Spinal cord (tissue), 10 donors: ENCODE results near the gene AFF1. TPM values are rescaled to one million over a fixed set of nuclear protein-coding genes. Genes with fewer than 3 reads are reported as not detected.
"Not testable (repeated sequence)": the region's sequence is repeated elsewhere in the genome, so short reads cannot be mapped to it uniquely, and the experiment has no call there.

Experiments
- DNase-seq, 6 donors: peaks; one replicate each; pipeline versions ENCODE4 v3.0.0 to v3.0.0-alpha.2; 2013 to 2015; ENCODE audit warnings: low spot score in 6 of 6, low read depth in 4 of 6
- H3K27ac ChIP-seq: one replicate; pipeline ENCODE4 v1.5.1; 2013; ENCODE audit warnings: low read depth, low read length, control low read depth
- H3K27me3 ChIP-seq: one replicate; pipeline ENCODE4 v1.6.1; 2013; ENCODE audit warnings: low read length; ENCODE audit not compliant: control insufficient read depth, insufficient read depth
- H3K36me3 ChIP-seq: one replicate; pipeline ENCODE4 v1.6.1; 2013; ENCODE audit warnings: low read length; ENCODE audit not compliant: control insufficient read depth, insufficient read depth
- H3K4me1 ChIP-seq: one replicate; pipeline ENCODE4 v1.6.1; 2013; ENCODE audit warnings: low read length; ENCODE audit not compliant: control insufficient read depth, insufficient read depth
- H3K4me3 ChIP-seq: one replicate; pipeline ENCODE4 v1.5.1; 2013; ENCODE audit warnings: low read depth, low read length, control low read depth
- H3K9me3 ChIP-seq: one replicate; pipeline ENCODE4 v1.6.1; 2013; ENCODE audit warnings: low read length; ENCODE audit not compliant: control insufficient read depth, insufficient read depth
- WGBS: methylation state at CpG from one replicate; pipeline ENCODE4 v1.1.5; 2013; ENCODE audit warnings: missing lambda C conversion rate; ENCODE audit not compliant: insufficient coverage; 5-methylcytosine and 5-hydroxymethylcytosine counted together
- polyA plus RNA-seq, 2 donors: library from polyadenylated mRNA; unstranded; fragments of 120-200 nt; gene quantifications; one replicate each; pipeline ENCODE4 v1.2.1, GENCODE V29; 2013; ENCODE audit not compliant: insufficient read length in 2 of 2
- total RNA-seq, 2 donors: library from RNA; depleted of rRNA in 1 of 2; stranded (reverse); fragments of 120-200 nt in 1 of 2; fragments of >200 nt in 1 of 2; gene quantifications; one replicate each; pipeline versions ENCODE4 v1.2.3 to v1.2.4, GENCODE V29; 2013 to 2014
- donor health status: healthy.

The AFF1 gene
- total and polyA plus RNA-seq, 4 donors: 14.2 to 24.6 (median 18.4) TPM

DNA sequence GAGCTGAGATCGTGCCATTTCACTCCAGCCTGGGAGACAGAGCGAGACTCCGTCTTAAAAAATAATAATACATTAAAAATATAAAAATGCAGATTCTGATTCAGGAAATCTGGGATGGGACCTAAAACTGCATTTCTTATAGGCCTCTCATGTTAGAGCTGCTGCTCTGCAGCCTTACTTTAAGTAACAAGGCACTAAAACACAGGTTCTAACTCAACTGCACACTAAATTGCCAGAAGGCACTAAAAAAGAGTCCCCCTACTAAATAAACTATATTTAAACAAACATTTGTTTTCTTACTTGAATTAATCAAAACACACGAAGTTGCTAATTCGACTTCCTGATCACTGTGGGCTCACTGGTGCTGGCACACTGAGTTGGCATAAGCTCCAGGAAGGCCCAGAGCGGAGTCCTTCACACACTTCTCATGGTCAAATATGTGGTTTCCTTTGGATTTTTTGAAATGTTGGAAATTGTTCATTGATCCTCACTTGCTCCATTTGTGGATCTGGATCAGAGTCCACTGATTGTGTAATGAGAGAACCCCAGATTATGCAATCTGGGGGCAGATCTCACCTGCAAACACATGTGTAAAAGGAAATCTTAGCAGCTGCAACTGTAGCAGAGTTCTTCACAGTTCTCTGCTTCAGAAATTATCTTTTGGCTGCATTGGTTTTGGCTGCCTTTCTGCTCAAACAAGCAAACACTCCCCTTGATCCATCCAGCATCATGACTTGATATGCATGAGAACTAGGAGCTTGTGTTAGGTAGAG lies 59.3 kb downstream of the AFF1 start:
- Histone ChIP-seq H3K27ac (no peak overlapping the region), H3K9me3 (no peaks in the 10 kb centered on the region), H3K4me3 (no peak overlapping the region), H3K27me3 (no peaks in the 10 kb centered on the region), H3K36me3 (no peaks in the 10 kb centered on the region), H3K4me1 (no peaks in the 10 kb centered on the region)
- DNase-seq: no peak
- WGBS: 80% methylated on average over 2 of the region's 6 CpGs

GRCh38 chr4:86994686-86995085 lies 59.9 kb downstream of the AFF1 start:
- 100% methylated on average over 2 of the region's 2 CpGs for WGBS
- Histone ChIP-seq H3K36me3 (no peaks in the 10 kb centered on the region), H3K27me3 (no peaks in the 10 kb centered on the region), H3K9me3 (no peaks in the 10 kb centered on the region), H3K27ac (no peak overlapping the region), H3K4me3 (no peak overlapping the region), H3K4me1 (no peaks in the 10 kb centered on the region)
- DNase-seq: no peak

DNA sequence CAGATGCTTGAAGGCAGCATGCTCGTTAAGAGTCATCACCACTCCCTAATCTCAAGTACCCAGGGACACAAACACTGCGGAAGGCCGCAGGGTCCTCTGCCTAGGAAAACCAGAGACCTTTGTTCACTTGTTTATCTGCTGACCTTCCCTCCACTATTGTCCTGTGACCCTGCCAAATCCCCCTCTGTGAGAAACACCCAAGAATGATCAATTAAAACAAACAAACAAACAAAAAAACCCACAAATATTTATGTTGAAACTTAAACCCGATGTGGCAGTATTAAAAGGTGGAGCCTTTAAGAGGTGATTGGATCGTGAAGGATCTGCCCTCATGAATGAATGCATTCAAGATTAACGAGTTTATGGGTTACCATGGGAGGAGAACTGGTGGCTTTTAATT lies 61.7 kb downstream of the AFF1 start:
- not testable (repeated sequence) for H3K36me3 ChIP-seq, DNase-seq, H3K27ac ChIP-seq, H3K4me1 ChIP-seq, H3K9me3 ChIP-seq, H3K4me3 ChIP-seq, H3K27me3 ChIP-seq
- no CpG with 5 or more reads among the region's 6 CpGs for WGBS

- no peaks in the 10 kb centered on the region for H3K4me1 ChIP-seq
Measured at GRCh38 chr4:86999136-86999643, 64.4 kb downstream of the AFF1 start.

DNA sequence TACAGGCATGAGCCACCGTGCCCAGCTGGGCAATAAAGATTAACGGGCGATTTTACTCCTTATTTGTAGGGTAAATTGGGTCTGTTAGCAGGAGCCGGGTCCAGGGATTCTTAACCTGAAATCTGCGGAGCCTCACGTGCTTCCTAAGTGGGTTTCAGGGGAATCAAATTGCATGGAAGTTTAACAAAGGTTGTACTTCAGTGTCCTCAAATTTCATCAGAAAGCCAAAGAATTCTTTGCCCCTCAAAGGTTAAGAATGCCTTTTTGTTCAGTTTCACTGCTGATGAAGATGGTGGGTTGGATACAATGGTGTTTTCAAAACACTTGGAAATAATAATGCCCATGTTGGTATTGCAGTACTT lies 67.9 kb downstream of the AFF1 start:
- Histone ChIP-seq H3K4me3 (no peak overlapping the region), H3K9me3 (no peaks in the 10 kb centered on the region), H3K27me3 (no peaks in the 10 kb centered on the region), H3K4me1 (no peaks in the 10 kb centered on the region), H3K36me3 (no peaks in the 10 kb centered on the region), H3K27ac (no peak overlapping the region)
- 73% methylated on average over 6 of the region's 6 CpGs for WGBS
- no peak for DNase-seq

More at GRCh38 chr4:86999136-86999643, 64.4 kb downstream of the AFF1 start:
- no peaks in the 10 kb centered on the region for H3K36me3 ChIP-seq
- no peak overlapping the region for H3K27ac ChIP-seq
- no peaks in the 10 kb centered on the region for H3K9me3 ChIP-seq
- DNase-seq: no peak
- H3K4me3 ChIP-seq: no peak overlapping the region
- H3K27me3 ChIP-seq: no peaks in the 10 kb centered on the region
- WGBS: no CpG with 5 or more reads among the region's 1 CpG

DNA sequence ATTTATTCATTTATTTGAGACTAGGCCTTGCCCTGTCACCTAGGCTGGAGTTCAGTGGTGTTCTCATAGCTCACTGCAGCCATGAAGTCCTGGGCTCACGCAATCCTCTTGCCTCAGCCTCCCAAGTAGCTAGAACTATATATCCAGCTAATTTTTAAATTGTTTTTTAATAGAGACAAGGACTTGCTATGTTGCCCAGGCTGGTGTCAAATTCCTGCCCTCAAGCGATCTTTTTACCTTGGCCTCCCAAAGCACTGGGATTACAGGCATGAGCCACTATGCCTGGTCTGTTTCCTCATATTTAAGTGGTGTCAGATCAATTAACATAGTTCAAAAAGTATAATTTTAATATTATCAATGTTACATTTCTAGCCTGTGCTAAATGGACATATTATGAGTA lies 68.5 kb downstream of the AFF1 start:
- DNase-seq: no peak
- Histone ChIP-seq H3K36me3 (no peaks in the 10 kb centered on the region), H3K4me3 (no peak overlapping the region), H3K9me3 (no peaks in the 10 kb centered on the region), H3K27me3 (no peaks in the 10 kb centered on the region), H3K4me1 (no peaks in the 10 kb centered on the region), H3K27ac (no peak overlapping the region)
- WGBS: no CpG with 5 or more reads among the region's 2 CpGs

- DNase-seq: no peak
- Histone ChIP-seq H3K4me1 (no peaks in the 10 kb centered on the region), H3K27ac (peak overlapping the region; percentile 100), H3K36me3 (no peaks in the 10 kb centered on the region), H3K4me3 (no peak overlapping the region), H3K27me3 (no peaks in the 10 kb centered on the region), H3K9me3 (no peaks in the 10 kb centered on the region)
- WGBS: 100% methylated on average over 1 of the region's 1 CpG
Measured at GRCh38 chr4:87005369-87005689, 70.5 kb downstream of the AFF1 start.

DNA sequence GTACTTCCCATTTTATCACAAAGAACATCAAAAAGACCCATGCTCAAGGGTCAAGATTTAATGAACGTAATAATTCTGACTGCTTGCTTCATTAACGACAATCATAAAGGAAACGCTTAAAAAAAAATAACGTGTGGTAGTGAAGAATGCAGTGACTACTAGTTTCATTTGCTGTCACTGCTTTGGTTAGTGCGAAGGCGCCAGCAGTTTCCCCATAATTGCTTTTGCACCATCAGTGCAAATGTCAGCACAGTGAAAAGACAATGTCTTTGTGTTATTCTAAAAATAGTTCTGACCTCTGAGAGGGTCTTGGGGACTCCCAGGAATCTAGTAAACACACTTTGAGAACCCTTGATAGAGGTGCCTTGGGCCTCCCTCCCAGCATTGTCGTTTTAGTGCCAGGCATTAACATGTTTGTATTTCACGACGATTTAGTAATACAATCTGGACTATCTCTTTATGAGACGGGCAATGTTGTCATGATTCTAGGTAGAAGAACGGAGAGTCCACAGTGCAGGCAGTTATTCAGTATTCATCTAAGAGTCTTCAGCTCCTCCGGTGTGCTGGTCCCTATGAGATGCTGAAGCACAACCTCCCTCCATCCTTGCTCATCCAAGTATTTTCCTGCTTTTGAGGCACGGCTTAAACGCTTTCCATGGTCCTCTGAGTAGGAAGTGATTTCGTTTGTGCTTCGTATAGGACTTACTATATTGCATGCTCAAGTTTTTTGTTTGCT lies 71.0 kb downstream of the AFF1 start:
- H3K4me1 ChIP-seq: peaks cover 3% of the 10 kb centered on the region
- H3K9me3 ChIP-seq: no peaks in the 10 kb centered on the region
- no peaks in the 10 kb centered on the region for H3K36me3 ChIP-seq
- WGBS: 14% methylated on average over 4 of the region's 16 CpGs
- peak overlapping the region; percentile 98 for H3K4me3 ChIP-seq
- peak in 4 of 6 donors; percentile 7 to 69 (median 33) for DNase-seq
- H3K27me3 ChIP-seq: no peaks in the 10 kb centered on the region
- H3K27ac ChIP-seq: peak overlapping the region; percentile 100

DNA sequence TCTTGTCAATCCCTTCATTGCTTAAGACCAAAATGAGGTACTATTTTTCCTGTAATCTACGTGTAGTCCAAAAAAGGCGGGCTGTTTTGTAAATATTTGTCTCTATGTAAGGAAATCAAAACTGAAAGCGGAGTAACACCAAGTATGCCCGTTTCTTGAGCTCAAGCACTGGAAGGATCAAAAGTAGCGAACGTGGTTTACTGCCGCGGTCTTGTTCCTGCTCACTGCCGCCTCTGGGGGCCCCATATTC lies 71.5 kb downstream of the AFF1 start:
- Histone ChIP-seq H3K27ac (peak overlapping the region; percentile 100), H3K36me3 (no peaks in the 10 kb centered on the region), H3K27me3 (no peaks in the 10 kb centered on the region), H3K9me3 (no peaks in the 10 kb centered on the region), H3K4me1 (peaks cover 5% of the 10 kb centered on the region), H3K4me3 (peak overlapping the region; percentile 98)
- WGBS: 0% methylated on average over 5 of the region's 9 CpGs
- DNase-seq: no peak
